Adrenal gland (tissue), 12 donors: Measurements from ENCODE around the gene NUP62CL. TPM values are rescaled to one million over a fixed set of nuclear protein-coding genes. Genes with fewer than 3 reads are reported as not detected.

Experiments
- DNase-seq, 7 donors: peaks; one replicate each; pipeline ENCODE4 v3.0.0-alpha.2; 2019 to 2020
- H3K27ac ChIP-seq, 5 donors: fragments of 200-600 bp; sonication (generic) in 4 of 5; 1 replicate in 3 of 5; 2 replicates in 2 of 5; pipeline versions ENCODE4 v1.5.1 to v1.8.0; 2016 to 2020; ENCODE audit warnings: mild to moderate bottlenecking in 1 of 5
- H3K27me3 ChIP-seq: fragments of 200-600 bp; 2 replicates; pipeline ENCODE4 v1.8.0; 2021
- H3K36me3 ChIP-seq, 2 donors: fragments of 200-600 bp; replicated peaks in 1 of 2; 1 replicate in 1 of 2; 2 replicates in 1 of 2; pipeline versions ENCODE4 v1.5.1 to v1.8.0; 2018 to 2022
- H3K4me1 ChIP-seq, 2 donors: fragments of 200-600 bp; replicated peaks in 1 of 2; 1 replicate in 1 of 2; 2 replicates in 1 of 2; pipeline versions ENCODE4 v1.5.1 to v1.8.0; 2018 to 2021
- H3K4me3 ChIP-seq, 4 donors: fragments of 200-600 bp; sonication (generic) in 3 of 4; one replicate each; pipeline ENCODE4 v1.5.1; 2016 to 2018
- H3K9me3 ChIP-seq, 3 donors: fragments of 200-600 bp; sonication (generic) in 1 of 3; replicated peaks in 1 of 3; 1 replicate in 2 of 3; 2 replicates in 1 of 3; pipeline versions ENCODE4 v1.5.1 to v1.8.0; 2016 to 2021
- CTCF ChIP-seq, 6 experiments: fragments of 450-650 bp in 4 of 6; fragments of 200-600 bp in 2 of 6; sonication (generic) in 1 of 6; IDR thresholded peaks; 1 replicate in 5 of 6; 2 replicates in 1 of 6; pipeline versions ENCODE4 v1.5.1 to v1.8.0; 2016 to 2021; ENCODE audit warnings: antibody characterized with exemption in 6 of 6, mild to moderate bottlenecking in 2 of 6, moderate library complexity in 1 of 6
- POLR2A ChIP-seq, 2 donors: fragments of 450-650 bp; IDR thresholded peaks; one replicate each; pipeline ENCODE4 v1.6.1; 2017; ENCODE audit warnings: antibody characterized with exemption in 2 of 2, mild to moderate bottlenecking in 2 of 2, moderate library complexity in 1 of 2
- WGBS, 4 donors: extraction: QIAGEN DNeasy Blood & Tissue Kit in 2 of 4; methylation state at CpG; one replicate each; pipeline versions ENCODE4 v1.1.5 to v1.1.7; 2013 to 2017; 5-methylcytosine and 5-hydroxymethylcytosine counted together
- intact Hi-C, 2 donors: fragments of 100-400 bp; cut with DNase I; formaldehyde crosslinking; loops; one replicate each; pipeline versions ENCODE4 v1.14.1 to v1.15.0; 2022 to 2023
- polyA plus RNA-seq, 3 donors: library from polyadenylated mRNA; stranded (reverse); fragments of 200-250 nt in 2 of 3; fragments of 350-450 nt in 1 of 3; fragmentation: Illumina TruSeq in 1 of 3; extraction: RNeasy Lipid Tissue Mini Kit (QIAGEN cat#74804) in 1 of 3; gene quantifications; one replicate each; pipeline ENCODE4 v1.2.3, GENCODE V29; 2013 to 2014
- total RNA-seq, 9 donors: library from RNA; depleted of rRNA in 4 of 9; stranded (reverse); fragments of >200 nt in 4 of 9; fragments of 120-200 nt in 1 of 9; fragmentation: NEBNext Ultra II Directional in 1 of 9; extraction: Animal tissue kit (Norgen Biotek cat#: 25700) in 1 of 9; gene quantifications; one replicate each; pipeline versions ENCODE4 v1.1.0 to v1.2.4, GENCODE V29; 2013 to 2023
- donor health status: healthy with polysubstance abuse.
- donor health status: Bipolar disorder and iron deficiency.
- donor health status: DM: yes; HTN: yes; CAD: no.
- donor health status: DM: no; HTN: no; CAD: no.
- donor health status: DM: no; HTN: no; CAD: no.
- donor health status: DM: yes; HTN: yes; CAD: no.

Gene NUP62CL
- total and polyA plus RNA-seq, 12 donors: 1.3 to 12.2 (median 4.6) TPM

GRCh38 chrX:107146670-107147069 is 59.6 kb downstream of the NUP62CL start:
- no peak overlapping the region for H3K27ac ChIP-seq
- TF ChIP-seq POLR2A (IDR thresholded peaks at IDR 0.05) (no peak), CTCF (IDR thresholded peaks at IDR 0.05) (no peak)
- no peaks in the 10 kb centered on the region for H3K27me3 ChIP-seq
- H3K9me3 ChIP-seq: no peaks in the 10 kb centered on the region
- H3K4me1 ChIP-seq: no peaks in the 10 kb centered on the region
- H3K4me3 ChIP-seq: no peak overlapping the region
- no peak for DNase-seq
- intact Hi-C loops: no loop called here
- no peaks in the 10 kb centered on the region for H3K36me3 ChIP-seq

GRCh38 chrX:107135965-107136307 is 70.3 kb downstream of the NUP62CL start:
- no peaks in the 10 kb centered on the region for H3K4me1 ChIP-seq
- H3K4me3 ChIP-seq: no peak overlapping the region
- DNase-seq: no peak
- no peaks in the 10 kb centered on the region for H3K9me3 ChIP-seq
- H3K27ac ChIP-seq: no peak overlapping the region
- no peaks in the 10 kb centered on the region for H3K27me3 ChIP-seq
- no peaks in the 10 kb centered on the region for H3K36me3 ChIP-seq
- intact Hi-C loops: no loop called here
- no peak for TF ChIP-seq POLR2A (IDR thresholded peaks at IDR 0.05)
- WGBS, 4 donors: 58 to 88% (median 82%) methylated on average over 1 of the region's 1 CpG

GRCh38 chrX:107135049-107135964 is 70.9 kb downstream of the NUP62CL start:
- no peaks in the 10 kb centered on the region for H3K4me1 ChIP-seq
- no peaks in the 10 kb centered on the region for H3K27me3 ChIP-seq
- H3K27ac ChIP-seq: no peak overlapping the region
- no peak for DNase-seq
- 46 to 56% (median 49%) methylated on average over 5 of the region's 5 CpGs for WGBS, 4 donors
- TF ChIP-seq POLR2A (IDR thresholded peaks at IDR 0.05): no peak
- H3K4me3 ChIP-seq: no peak overlapping the region
- no peaks in the 10 kb centered on the region for H3K36me3 ChIP-seq
- intact Hi-C loops: no loop called here
- H3K9me3 ChIP-seq: no peaks in the 10 kb centered on the region

- H3K27ac ChIP-seq: no peak overlapping the region
- intact Hi-C loops: no loop called here
- no peak for DNase-seq
- no peak for TF ChIP-seq CTCF (IDR thresholded peaks at IDR 0.05)
- no peak for TF ChIP-seq POLR2A (IDR thresholded peaks at IDR 0.05)
- H3K9me3 ChIP-seq: no peaks in the 10 kb centered on the region
- H3K4me3 ChIP-seq: no peak overlapping the region
- H3K27me3 ChIP-seq: peaks cover 7% of the 10 kb centered on the region
- no peaks in the 10 kb centered on the region for H3K4me1 ChIP-seq
- no peaks in the 10 kb centered on the region for H3K36me3 ChIP-seq
These were observed 82.5 kb downstream of the NUP62CL start for GRCh38 chrX:107123750-107124149.

GRCh38 chrX:107119283-107119682 is 87.0 kb downstream of the NUP62CL start:
- TF ChIP-seq CTCF (IDR thresholded peaks at IDR 0.05) (no peak), POLR2A (IDR thresholded peaks at IDR 0.05) (no peak)
- H3K36me3 ChIP-seq: peaks cover 0 to 8% of the 10 kb centered on the region in 2 donors
- H3K4me1 ChIP-seq: peaks cover 0 to 6% of the 10 kb centered on the region in 2 donors
- peak overlapping the region in 1 of 4 donors; percentile 51 for H3K4me3 ChIP-seq
- intact Hi-C loops: no loop called here
- 52 to 71% (median 64%) methylated on average over 1 of the region's 1 CpG for WGBS, 4 donors
- H3K27ac ChIP-seq: peak overlapping the region in 1 of 5 donors; percentile 2
- no peak for DNase-seq
- peaks cover 7% of the 10 kb centered on the region for H3K27me3 ChIP-seq
- no peaks in the 10 kb centered on the region for H3K9me3 ChIP-seq
